ENCODE results near the gene PHRF1.

PHRF1 gene

DNA sequence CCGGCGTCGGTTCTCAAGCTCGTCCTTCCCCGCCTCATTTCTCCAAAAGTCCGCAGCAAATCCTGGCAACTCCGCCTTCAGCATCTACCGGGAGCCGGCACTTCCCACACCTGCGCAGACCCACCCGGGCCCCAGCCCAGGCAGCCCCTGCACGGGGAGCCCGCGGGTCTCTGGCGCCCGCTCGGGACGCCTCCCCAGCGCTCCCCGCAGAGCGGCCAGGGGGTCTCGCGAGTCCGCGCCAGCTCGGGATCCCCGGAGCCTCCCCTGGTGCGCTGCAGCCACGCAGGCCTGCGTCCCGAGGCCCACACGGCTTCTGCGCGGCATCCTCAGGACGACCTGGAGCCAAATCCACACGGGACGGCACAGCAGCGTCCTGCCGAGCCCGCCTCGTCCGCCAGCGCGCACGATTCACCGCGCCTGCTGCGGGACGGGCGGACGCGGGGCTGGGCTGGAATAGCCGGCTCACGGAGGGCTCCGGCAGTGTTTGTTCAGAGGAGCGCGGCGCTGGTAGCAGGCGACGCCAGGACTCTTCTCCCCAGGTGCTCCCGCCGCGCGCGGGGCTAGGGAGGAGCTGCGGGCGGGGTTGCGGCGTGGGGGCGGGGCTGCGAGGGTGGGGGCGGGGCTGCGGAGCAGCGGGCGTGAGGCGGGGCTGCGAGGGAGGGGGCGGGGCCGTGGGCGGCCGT lies 816 bp upstream of the PHRF1 start:
- peak; percentile 86 for DNase-seq

DNA sequence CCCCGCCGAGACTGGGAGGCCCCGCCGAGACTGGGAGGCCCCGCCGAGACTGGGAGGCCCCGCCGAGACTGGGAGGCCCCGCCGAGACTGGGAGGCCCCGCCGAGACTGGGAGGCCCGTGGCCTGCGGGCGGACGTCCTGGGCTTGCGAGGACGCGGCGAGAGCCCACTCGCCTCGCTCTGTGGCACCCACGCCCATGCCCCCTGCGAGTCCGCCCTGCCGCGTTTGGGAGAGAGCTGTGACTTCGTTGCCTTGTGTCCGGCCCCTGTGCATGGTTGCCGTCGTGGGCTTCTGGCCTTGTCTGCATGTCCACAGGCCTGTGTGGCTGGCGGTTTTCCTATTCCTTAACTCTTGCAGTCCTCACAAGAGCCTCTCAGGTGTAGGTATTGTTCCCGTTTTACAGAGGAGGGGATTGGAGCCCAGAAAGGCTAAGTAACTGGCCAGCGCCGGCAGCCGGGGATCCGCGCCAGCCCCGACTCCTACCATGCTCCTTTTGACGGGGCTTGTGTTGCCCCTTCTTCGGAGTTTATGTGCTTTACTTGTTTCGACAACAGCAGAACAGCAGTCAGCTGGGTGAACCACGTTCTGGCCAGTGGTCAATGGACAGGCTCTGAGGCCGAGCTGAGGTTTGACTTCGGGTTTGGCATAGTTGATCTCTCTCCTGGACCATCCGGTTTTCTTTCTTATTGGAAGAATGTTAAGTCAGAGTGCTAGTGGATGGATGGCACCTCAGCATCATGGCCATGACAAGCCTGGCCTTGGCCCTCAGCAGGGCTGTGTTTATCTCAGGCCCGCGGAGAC lies 741 bp downstream of the PHRF1 start:
- DNase-seq, result no peak

DNA sequence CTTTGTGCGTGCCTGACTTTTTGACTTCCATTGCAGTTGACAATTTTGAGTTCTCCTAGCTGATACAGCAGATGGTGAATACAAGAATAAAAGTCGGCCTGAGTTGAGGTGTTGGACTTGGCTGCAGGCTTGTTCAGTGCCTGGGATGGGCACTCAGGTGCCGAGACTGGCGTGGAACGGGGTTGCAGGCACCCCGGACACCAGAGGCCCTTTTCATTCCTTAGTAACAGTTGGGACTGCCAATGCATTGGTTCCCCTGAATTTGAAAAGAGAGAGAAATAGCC lies 1.3 kb downstream of the PHRF1 start:
- no peak for DNase-seq

DNA sequence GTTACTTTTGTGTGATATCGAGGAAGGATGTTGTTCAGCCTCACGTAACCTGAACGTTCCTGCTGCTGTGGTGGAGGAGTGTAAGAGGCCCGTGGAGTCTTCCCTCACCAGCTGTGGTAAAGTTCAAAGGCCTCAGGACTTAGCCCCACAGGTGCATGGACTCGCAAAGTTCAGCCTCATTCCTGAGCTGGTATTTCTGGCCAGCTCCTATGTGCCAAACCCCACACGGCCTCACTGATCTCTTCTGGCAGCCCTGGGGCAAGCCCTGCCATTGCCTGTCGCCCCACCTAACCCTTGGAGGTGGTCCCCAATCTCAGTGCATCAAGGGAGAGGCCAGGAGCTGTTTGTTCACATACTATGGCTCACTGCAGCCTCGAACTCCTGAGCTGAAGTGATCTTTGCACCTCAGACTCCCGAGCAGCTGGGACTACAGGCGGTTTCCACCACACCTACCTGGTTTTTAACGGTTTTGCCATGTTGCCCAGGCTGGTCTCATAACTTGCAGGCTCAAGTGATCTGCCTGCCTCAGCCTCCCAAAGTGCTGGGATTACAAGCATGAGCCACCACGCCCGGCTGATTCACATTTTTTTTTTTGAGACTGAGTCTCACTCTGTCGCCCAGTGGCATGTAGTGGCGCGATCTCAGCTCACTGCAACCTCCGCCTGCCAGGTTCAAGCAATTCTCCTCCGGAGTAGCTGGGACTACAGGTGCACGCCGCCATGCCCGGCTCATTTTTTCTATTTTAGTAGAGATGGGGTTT lies 2.2 kb downstream of the PHRF1 start:
- DNase-seq, result no peak

DNA sequence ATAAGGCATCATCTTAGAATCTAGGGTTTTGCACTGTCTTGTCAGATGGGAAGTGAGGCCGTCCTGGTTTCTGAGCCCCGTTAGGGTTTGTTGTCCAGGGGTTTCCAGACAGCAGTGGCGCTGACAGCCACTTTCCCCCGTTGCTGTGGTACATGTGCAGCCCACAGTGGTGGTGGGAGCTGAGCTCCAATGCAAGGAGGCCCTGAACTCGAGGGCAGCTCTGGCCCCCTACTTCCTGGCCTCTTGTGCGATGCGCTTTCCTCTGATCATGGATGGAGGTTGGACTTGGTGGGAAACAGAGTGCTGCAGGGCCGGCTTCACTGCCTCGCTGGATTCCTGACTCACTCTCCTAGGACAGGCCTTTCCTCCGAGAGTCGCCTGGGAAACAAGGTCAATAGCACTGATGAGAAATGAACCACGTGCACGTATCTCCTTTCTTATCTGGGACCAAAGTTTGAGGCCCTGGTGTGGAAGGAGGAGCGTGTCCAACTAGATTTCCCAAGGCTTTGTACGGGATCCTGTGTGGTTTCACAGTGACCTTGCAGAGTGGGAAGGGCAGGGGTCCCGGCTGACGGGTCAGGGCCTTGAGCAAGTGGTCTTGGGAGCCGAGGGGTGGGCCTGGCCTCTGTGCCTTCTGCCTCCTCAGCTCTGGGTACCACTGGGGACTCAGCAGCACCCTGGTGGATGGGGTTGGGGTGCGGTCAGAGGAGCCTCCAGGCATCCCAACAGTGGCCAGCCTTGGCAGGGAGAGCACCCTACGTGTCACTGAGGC lies 3.7 kb downstream of the PHRF1 start:
- no peak for DNase-seq

DNA sequence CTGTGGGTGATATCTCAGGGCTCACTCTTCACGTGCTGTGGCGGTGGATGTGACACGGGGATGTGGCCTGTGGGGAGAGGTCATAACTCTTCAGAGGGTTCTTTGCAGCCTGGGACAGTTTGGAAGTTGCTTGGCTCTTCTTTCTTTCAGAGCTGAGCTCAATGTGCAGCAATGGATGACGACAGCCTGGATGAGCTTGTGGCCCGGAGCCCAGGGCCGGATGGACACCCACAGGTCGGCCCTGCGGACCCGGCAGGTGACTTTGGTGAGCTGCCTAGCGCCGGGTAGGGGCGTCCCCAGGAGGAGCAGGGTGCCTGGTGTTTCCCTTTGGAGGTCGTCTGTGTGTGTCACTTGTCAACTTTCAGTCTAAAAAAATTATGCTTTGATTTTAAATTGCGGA lies 5.1 kb downstream of the PHRF1 start:
- DNase-seq, result no peak

DNA sequence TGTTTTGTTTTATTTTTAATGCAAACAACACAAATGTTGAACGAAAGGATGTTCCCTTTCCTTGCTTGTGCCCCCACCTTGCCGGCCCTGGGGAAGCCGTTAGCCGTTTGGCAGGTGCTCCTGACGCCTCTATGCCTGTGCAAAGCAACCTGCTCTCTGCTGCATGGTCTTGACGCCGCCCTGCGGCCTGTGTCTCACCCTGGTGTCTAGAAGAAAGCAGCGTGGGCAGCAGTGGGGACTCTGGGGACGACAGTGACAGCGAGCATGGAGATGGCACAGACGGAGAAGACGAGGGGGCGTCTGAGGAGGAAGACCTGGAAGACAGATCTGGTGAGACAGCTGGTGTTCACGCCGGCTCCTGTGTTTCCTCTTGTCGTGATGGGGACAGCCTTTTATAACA lies 5.5 kb downstream of the PHRF1 start:
- no peak for DNase-seq

DNA sequence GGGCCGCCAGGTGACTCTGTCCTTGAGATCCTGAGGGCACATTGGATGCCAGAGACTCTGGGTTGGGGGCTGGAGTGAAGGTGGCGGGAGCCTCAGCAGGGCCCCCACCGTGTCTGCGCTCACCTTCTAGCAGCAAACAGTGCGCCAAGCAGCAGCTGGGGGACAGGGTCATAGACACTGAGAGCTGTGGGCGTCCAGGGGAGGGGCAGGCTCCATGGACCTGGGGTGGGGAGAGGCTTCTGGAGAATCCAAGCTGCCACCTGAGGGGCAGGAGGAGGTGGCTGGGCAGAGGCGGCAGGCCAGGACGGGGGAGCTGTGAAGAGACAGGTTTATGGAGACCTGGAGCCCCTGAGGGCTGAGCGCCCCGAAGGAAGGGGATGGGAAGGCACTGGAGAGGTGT lies 8.0 kb downstream of the PHRF1 start:
- DNase-seq, result no peak

DNA sequence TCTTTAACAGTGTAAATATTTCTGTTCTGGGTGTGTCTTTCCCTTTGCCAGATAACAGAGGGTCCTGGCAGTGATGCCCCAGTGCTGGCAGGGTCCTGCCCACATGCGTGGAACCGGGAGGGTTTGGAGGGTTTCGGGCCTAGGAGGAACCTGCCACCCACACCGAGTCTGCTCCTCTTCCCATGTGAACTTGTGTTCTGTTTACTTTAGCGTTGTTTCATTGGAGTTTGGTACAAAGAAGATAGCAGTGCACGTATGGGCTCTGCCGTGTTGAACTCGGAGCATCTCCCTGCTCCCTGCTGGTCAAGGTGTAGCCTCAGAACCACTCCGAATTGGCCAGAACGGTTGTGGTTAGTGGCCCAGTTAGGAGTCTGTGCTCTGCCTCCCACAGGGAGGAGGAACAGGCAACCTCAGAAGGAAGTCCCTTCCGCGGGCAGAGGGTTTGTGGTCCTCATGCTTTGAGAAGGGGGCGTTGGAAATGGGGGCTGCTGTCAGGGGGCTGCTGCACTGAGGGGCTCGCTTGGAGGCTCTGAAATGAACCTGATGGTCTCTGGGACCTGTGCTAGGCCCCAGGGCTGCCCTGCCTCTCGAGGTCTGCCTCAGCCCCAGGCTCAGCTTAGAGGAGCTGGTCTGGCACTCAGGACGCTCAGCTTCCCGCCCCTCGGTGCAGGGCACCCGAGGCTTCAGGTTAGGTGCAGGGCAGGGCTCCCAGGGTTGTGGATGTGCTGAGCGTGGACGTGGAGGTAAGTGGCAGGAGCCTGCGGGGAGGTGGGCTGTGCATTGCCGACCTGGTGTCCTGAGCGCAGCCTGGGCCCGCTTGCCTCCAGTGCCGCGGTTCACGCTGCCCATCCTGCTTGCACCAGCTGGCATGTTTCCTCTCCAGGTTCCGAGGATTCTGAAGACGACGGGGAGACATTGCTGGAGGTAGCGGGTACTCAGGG lies 10.4 kb downstream of the PHRF1 start:
- no peak for DNase-seq

DNA sequence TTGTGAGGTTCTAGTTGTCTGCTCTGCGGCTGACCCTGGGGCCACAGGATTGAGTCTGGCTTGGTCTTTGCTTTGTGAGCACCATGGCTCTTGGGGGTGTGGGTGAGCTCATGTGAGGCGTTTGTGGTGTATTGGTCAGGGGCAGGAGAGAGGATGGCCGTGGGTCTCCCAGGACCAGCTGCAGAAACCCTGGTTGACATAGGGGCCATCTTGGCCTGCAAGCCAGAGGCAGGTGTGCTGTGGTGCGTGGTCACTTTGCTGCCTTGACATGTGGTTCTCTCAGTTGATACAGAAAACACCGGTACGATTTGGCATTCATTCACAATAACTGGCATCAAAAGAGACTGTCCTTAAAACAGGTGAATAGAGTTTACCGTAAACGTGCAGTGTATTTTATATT lies 11.3 kb downstream of the PHRF1 start:
- no peak for DNase-seq

DNA sequence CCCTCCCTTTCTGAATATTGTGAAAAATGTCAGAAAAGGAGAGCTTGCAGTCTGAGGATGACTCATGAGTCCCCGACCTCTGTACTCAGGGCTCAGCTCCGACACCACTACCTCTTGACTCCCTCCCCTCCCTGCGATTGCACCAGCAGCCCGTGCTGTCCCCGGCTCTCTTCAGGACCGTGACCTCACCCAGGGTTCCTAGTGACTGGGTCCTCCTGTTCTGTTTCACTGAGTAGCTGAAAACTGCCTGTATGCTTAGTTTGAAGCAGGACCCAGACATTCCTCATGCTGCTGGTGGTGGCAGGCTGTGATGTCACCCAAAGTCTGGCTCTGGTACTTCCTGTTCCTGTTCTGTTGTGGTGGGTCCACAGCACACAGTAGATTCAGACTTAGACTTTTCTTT lies 11.7 kb downstream of the PHRF1 start:
- DNase-seq, result no peak

DNA sequence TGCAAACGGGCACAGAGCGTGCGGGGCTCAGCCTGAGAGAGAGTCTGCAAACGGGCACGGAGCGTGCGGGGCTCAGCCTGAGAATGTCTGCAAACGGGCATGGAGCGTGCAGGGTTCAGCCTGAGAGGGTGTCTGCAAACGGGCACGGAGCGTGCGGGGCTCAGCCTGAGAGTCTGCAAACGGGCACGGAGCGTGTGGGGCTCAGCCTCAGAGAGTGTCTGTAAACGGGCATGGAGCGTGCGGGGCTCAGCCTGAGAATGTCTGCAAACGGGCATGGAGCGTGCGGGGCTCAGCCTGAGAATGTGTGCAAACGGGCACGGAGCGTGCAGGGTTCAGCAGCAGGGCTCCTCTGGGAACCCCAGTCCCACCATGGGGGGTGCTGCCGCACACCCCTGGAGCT lies 13.5 kb downstream of the PHRF1 start:
- no peak for DNase-seq

DNA sequence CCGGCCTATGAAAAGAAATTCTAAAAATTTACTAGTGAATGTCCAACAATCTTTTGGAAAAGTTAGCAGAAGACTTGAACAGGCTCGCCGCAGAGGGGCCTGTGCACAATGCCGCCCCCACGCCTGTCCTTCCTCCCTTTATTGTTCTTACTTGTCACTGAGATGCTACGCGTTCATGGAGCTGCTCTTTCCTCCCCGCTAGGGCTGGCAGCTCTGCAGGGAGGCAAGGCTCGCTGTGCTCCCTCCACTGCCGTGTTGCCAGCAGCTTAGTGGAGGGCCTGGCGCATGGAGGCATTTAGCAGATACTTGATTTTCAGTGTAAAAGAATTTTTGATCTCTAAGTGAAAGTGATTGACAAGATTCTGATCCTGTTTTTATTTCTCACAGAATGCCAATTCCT lies 14.7 kb downstream of the PHRF1 start:
- DNase-seq, result no peak

DNA sequence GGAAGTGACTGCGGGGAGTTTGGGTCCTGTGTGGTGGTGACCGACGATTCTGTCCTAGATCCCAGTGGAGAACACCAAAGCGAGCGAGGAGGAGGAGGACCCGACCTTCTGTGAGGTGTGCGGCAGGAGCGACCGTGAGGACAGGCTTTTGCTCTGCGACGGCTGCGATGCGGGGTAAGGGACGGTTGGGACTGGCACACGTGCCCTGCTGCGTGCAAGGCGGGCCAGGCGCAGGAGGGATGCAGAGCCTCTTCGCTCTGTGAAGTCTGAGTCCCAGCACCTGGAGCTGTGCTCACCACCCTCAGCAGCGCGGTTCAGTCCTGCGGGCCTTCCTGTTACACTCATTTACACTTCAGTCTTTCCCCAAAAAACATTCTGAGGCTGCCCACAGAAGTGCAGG lies 16.2 kb downstream of the PHRF1 start:
- no peak for DNase-seq

DNA sequence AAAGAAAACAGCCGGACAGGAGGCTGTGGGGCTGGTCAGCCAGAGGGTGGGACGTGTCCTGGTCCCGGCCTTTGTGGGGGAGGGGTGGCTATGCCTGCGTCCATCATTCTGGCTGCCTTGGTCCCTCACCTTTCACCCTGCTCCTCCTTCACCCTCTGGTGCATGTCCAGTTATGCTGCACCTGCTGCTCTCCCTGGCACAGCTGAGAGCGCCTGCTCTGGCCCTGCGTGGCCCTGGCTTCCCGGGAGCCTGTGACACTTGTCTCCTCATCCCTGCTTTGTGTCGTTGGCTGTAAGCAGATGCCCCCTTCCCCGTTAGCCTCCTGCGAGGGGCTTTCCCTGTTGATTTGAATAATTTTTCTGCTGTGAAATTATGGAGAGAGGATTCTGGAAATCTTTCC lies 16.6 kb downstream of the PHRF1 start:
- DNase-seq, result no peak

DNA sequence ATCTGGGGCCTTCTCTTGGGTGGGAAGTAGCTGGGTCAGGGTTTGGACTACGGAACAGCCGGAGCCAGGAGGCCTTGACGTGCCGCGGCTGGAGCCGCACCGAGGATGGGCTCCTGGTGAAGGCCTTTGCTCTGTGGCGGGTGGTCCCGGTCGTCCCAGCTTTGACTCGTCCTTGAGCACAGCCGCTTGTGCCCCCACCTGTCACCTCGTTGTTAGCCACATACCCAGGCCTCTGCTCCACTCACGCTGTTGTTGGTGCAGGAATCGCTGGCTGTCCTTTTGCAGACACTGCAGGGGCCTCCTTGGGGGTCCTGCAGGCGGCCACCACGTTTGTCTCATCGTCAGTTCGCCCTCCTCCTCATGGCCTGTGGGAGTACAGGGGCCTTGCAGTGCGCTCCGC lies 17.1 kb downstream of the PHRF1 start:
- DNase-seq, result no peak

DNA sequence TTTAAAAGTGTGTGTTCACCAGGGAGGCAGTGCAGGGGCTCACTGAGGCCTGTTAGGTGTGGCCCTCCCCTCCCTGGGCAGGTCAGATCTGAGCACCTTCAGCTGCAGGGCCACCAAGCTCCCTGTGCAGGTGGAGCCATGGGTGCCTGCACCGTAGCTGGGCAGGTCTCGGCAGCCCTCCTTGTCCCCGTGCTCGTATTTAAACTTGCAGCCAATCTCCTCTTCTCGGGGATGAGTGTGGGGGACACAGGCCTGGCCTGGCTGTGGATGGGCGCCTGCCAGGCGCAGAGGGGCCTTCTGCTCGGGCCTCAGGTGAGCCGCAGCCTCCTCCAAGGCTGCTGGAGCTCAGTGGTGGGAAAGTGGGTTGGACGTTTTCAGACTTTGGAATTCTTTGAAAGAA lies 19.1 kb downstream of the PHRF1 start:
- no peak for DNase-seq

DNA sequence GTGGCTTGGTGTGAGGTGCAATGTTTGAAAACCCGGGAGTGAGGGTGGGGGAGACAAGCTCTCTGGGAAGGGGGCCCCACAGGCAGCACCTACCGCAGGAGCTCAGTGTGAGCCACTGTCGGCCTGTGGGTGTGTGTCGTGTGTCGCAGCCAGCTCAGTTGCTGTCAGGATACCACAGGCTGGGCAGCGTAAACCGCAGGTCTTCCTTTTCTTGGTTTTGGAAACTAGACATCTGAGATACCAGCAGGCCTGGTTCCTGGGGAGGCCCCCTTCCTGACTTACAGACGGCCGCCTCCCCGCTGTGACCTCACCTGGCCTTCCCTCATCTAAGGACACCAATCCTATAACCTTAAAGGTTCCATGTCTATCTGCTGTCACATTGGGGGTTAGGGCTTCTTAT lies 20.1 kb downstream of the PHRF1 start:
- DNase-seq, result no peak

DNA sequence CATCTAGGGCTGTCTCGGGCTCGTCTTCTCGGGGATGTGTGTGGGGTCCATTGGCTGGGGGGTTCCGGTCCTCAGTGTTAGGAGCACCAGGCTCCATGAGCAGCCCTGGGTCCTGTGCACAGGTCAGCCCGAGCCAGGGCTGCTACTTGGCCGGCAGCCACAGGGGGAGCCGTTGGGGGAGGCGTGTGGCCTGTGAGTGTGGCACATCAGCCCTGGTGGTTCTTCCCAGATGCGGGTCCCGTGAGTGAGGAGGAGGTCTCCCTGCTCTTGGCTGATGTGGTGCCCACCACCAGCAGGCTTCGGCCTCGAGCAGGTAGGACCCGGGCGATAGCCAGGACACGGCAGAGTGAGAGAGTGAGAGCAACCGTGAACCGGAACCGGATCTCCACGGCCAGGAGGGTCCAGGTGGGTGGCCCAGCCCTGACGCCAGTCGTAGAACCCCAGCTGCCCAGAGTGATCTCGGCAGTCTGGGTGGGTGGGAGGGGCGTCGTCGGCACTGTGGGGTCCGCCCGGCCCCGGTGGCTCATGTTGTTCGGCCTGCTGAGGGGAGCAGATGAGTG lies 21.0 kb downstream of the PHRF1 start:
- DNase-seq, result no peak

DNA sequence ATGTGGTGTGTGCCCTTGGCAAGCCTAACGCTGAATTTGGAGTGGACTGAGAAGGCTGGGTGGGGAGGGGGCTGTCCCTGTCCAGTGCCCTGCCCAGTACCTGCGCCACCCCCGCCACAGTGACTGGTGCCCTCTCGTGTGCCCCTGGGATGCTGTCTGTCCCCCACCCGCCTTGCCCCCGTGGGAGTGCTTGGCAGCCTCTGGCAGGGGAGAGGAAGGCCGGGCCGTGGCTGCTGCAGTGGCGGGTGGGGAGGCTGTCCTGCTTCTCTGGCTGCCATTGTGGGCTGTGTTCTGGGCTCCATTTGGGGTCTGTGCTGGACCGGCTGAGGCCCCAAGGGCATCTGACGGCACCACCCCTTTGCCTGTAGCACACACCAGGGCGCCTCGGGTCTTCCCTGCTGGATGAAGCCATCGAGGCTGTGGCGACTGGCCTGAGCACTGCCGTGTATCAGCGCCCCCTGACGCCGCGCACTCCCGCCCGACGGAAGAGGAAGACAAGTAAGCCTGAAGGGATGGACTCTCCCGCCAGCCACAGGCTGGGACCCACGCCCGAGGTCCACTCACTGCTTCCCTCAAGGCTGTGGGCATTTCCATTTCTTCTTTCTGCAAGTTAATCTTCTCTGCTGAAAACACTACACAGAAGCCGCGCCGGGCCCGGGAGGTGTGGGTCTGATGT lies 21.9 kb downstream of the PHRF1 start:
- no peak for DNase-seq

DNA sequence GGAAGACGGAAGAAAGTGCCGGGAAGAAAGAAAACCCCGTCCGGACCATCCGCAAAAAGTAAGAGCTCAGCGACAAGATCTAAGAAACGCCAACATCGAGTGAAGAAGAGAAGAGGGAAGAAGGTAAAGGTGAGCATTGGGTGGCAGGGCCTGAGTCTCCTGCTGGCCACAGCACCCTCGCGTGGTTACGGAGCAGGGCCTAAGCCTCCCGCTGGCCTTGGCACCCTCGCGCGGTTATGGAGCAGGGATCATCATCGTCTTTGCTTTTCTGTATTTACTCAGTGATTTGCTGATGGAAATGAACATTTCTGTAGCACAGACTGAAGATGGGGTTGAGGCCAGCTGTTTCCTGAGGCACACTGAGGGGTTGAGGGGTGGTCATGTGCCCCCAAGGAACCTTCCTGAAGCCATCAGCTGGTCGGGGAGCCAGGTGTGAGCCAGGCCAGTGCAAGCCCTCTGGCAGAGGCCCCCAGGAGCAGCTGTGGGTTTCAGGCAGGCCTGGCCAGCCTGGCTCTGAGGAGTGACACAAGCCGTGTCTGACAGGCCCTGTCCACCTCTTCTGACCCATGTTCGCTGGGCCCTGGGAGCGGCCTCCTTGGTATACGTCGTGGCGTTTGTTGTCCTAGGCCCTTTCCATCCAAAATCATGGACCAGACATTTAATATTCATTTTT lies 25.4 kb downstream of the PHRF1 start:
- DNase-seq, result no peak
